Measurements from ENCODE around the gene ABCA10. TPM values are rescaled to one million over a fixed set of nuclear protein-coding genes. Genes with fewer than 3 reads are reported as not detected.

Gene ABCA10
- total RNA-seq, 1 experiment from 2014 or later = 0.47 TPM

GRCh38 chr17:69218986-69219385 lies 9.6 kb downstream of the ABCA10 start:
- H3K4me3 ChIP-seq (ENCODE audit: low read length) = no peak overlapping the region
- BruUV-seq (replicated peaks) = no TSS peak
- no peaks in the 10 kb centered on the region for H3F3A ChIP-seq (ENCODE audit: low read length, unreplicated experiment)
- no peaks in the 10 kb centered on the region for H3K27me3 ChIP-seq (ENCODE audit: low read length)
- no peak overlapping the region for H3K9ac ChIP-seq (ENCODE audit: low read length)
- intact Hi-C loops (cut with micrococcal nuclease) = no loop called here
- DNase-seq = no peak
- H4K20me1 ChIP-seq (ENCODE audit: low read length) = no peaks in the 10 kb centered on the region
- CTCF ChIA-PET = no interaction called here
- H3K4me2 ChIP-seq (ENCODE audit: low read length) = no peak overlapping the region
- H3K79me2 ChIP-seq (ENCODE audit: low read length) = no peaks in the 10 kb centered on the region
- no peaks in the 10 kb centered on the region for H3K9me3 ChIP-seq (ENCODE audit: low read length)
- no peak overlapping the region for H2AFZ ChIP-seq (ENCODE audit: low read length)
- no peak overlapping the region for H3K27ac ChIP-seq (ENCODE audit: low read length)
- H3K9me2 ChIP-seq (replicated peaks; ENCODE audit: low read length) = no peaks in the 10 kb centered on the region
- H3K4me1 ChIP-seq (ENCODE audit: insufficient read depth, low read length) = no peaks in the 10 kb centered on the region
- no peaks in the 10 kb centered on the region for H3K36me3 ChIP-seq (ENCODE audit: low read depth, low read length)
- ATAC-seq = no peak
- POLR2A ChIA-PET (ENCODE audit: unreplicated experiment) = no interaction called here
- no peak for TF ChIP-seq EZH2 (IDR thresholded peaks at IDR 0.05; ENCODE audit: low read length, unreplicated experiment)
- no peak for TF ChIP-seq CTCF (conservative IDR thresholded peaks at IDR 0.05; ENCODE audit: low read depth, low read length)
- no peak for TF ChIP-seq EZH2phosphoT487 (IDR thresholded peaks at IDR 0.05; ENCODE audit: borderline replicate concordance, low read length)

- Histone ChIP-seq H4K20me1 (ENCODE audit: low read length) (no peaks in the 10 kb centered on the region), H3K9me3 (ENCODE audit: low read length) (no peaks in the 10 kb centered on the region), H3K4me1 (ENCODE audit: insufficient read depth, low read length) (no peaks in the 10 kb centered on the region), H3K79me2 (ENCODE audit: low read length) (no peaks in the 10 kb centered on the region), H3K9me2 (replicated peaks; ENCODE audit: low read length) (no peaks in the 10 kb centered on the region), H3K4me3 (ENCODE audit: low read length) (no peak overlapping the region), H3K27ac (ENCODE audit: low read length) (no peak overlapping the region), H3K9ac (ENCODE audit: low read length) (no peak overlapping the region), H3K4me2 (ENCODE audit: low read length) (no peak overlapping the region), H3K36me3 (ENCODE audit: low read depth, low read length) (no peaks in the 10 kb centered on the region), H2AFZ (ENCODE audit: low read length) (no peak overlapping the region), H3K27me3 (ENCODE audit: low read length) (no peaks in the 10 kb centered on the region), H3F3A (ENCODE audit: low read length, unreplicated experiment) (no peaks in the 10 kb centered on the region)
- ATAC-seq (no peak), DNase-seq (no peak)
- intact Hi-C loops (cut with micrococcal nuclease) = no loop called here
- no TSS peak for BruUV-seq (replicated peaks)
- no peak for TF ChIP-seq EZH2 (IDR thresholded peaks at IDR 0.05; ENCODE audit: low read length, unreplicated experiment)
- peak; percentile 40; the same call in 1 of the 2 replicates for TF ChIP-seq CTCF (conservative IDR thresholded peaks at IDR 0.05; ENCODE audit: low read depth, low read length)
- CTCF ChIA-PET = interaction anchor here (0.6 kb wide), 1 partner anchor 439 kb away, joined by 8 read pairs; no protein-coding TSS in a partner anchor
- POLR2A ChIA-PET (ENCODE audit: unreplicated experiment) = no interaction called here
Measured at GRCh38 chr17:69213059-69213813, 15.4 kb downstream of the ABCA10 start.

- H3K4me3 ChIP-seq (ENCODE audit: low read length) = no peak overlapping the region
- intact Hi-C loops (cut with micrococcal nuclease) = no loop called here
- H4K20me1 ChIP-seq (ENCODE audit: low read length) = no peaks in the 10 kb centered on the region
- H3K9me3 ChIP-seq (ENCODE audit: low read length) = no peaks in the 10 kb centered on the region
- H3K9ac ChIP-seq (ENCODE audit: low read length) = no peak overlapping the region
- ChIA-PET POLR2A (ENCODE audit: unreplicated experiment) (no interaction called here), CTCF (no interaction called here)
- BruUV-seq (replicated peaks) = no TSS peak
- H3K4me2 ChIP-seq (ENCODE audit: low read length) = no peak overlapping the region
- no peaks in the 10 kb centered on the region for H3K79me2 ChIP-seq (ENCODE audit: low read length)
- H3K27me3 ChIP-seq (ENCODE audit: low read length) = peaks cover 12% of the 10 kb centered on the region
- ATAC-seq (no peak), DNase-seq (no peak)
- no peaks in the 10 kb centered on the region for H3F3A ChIP-seq (ENCODE audit: low read length, unreplicated experiment)
- no peaks in the 10 kb centered on the region for H3K36me3 ChIP-seq (ENCODE audit: low read depth, low read length)
- no peak overlapping the region for H2AFZ ChIP-seq (ENCODE audit: low read length)
- no peaks in the 10 kb centered on the region for H3K4me1 ChIP-seq (ENCODE audit: insufficient read depth, low read length)
- no peak overlapping the region for H3K27ac ChIP-seq (ENCODE audit: low read length)
- no peak for TF ChIP-seq CTCF (conservative IDR thresholded peaks at IDR 0.05; ENCODE audit: low read depth, low read length)
- TF ChIP-seq EZH2 (IDR thresholded peaks at IDR 0.05; ENCODE audit: low read length, unreplicated experiment) = no peak
- no peak for TF ChIP-seq EZH2phosphoT487 (IDR thresholded peaks at IDR 0.05; ENCODE audit: borderline replicate concordance, low read length)
- H3K9me2 ChIP-seq (replicated peaks; ENCODE audit: low read length) = no peaks in the 10 kb centered on the region
Measured at GRCh38 chr17:69208640-69209039, 20.0 kb downstream of the ABCA10 start.
